Measurements from ENCODE around the gene ARHGEF16.

GRCh38 chr1:3417082-3417739 is 37.3 kb upstream of the ARHGEF16 start:
- TF ChIP-seq CTCF (conservative IDR thresholded peaks at IDR 0.05 in 1 of 2, IDR thresholded peaks at IDR 0.05 in 1 of 2; ENCODE audit: extremely low read depth in 1 of 2, insufficient read depth in 1 of 2, low read depth in 1 of 2, low read length in 2 of 2): peak in 1 of 2 donors; percentile 32
- TF ChIP-seq EZH2 (IDR thresholded peaks at IDR 0.05; ENCODE audit: borderline replicate concordance, low read length): no peak
